HUES48 (cell line): ENCODE data around the gene C1QA.
"Not testable (repeated sequence)": the region's sequence is repeated elsewhere in the genome, so short reads cannot be mapped to it uniquely, and the experiment has no call there.

ENCODE experiments used
- H3K27ac ChIP-seq: one replicate; pipeline ENCODE4 v1.7.0; 2013; ENCODE audit warnings: low read depth, low read length, inconsistent platforms
- H3K27me3 ChIP-seq: 2 replicates; pipeline ENCODE4 v1.6.1; 2013; ENCODE audit warnings: mild to moderate bottlenecking, low read length; ENCODE audit not compliant: control insufficient read depth, insufficient read depth
- H3K36me3 ChIP-seq: 2 replicates; pipeline ENCODE4 v1.6.1; 2013; ENCODE audit warnings: low read length; ENCODE audit not compliant: control insufficient read depth, insufficient read depth
- H3K4me1 ChIP-seq: 2 replicates; pipeline ENCODE4 v1.6.1; 2013; ENCODE audit warnings: mild to moderate bottlenecking, low read length; ENCODE audit not compliant: control insufficient read depth, insufficient read depth
- H3K4me3 ChIP-seq: 2 replicates; pipeline ENCODE4 v1.5.1; 2013; ENCODE audit warnings: mild to moderate bottlenecking, low read depth, low read length
- H3K9ac ChIP-seq: 2 replicates; pipeline ENCODE4 v1.6.1; 2013; ENCODE audit warnings: mild to moderate bottlenecking, low read depth, low read length, moderate library complexity
- H3K9me3 ChIP-seq: 2 replicates; pipeline ENCODE4 v1.6.1; 2013; ENCODE audit warnings: low read length; ENCODE audit not compliant: control insufficient read depth, insufficient read depth

The C1QA gene

DNA sequence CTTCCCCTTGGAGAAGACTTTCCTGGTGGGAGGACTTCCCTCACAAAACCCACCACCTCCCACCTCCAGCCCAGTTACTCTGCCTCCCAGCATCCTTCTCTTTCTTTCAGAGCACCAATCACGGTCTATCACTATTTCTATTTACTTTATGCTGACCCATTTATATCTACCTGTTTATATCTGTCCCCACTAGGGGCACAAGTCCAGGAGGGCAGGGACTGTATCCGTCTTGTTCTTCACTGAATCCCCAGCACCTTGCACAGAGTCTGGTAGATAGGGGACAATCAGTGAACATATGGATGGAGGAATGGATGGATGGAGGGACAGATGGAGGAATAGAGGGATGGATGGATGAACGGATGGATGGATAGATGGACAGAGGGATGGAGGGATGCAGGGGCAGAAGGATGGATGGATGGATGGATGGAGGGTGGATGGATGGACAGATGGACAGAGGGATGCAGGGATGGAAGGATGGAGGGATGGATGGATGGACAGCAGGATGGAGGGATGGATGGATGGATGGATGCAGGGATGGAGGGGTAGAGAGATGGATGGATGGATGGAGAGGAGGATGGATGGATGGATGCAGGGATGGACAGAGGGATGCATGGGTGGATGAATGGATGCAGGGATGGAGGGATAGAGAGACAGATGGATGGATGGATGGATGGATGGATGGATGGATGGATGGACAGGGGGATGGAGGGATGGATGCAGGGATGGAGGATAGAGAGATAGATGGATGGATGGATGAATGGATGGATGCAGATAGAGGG, 22.1 kb downstream of the C1QA start:
- Histone ChIP-seq H3K9me3 (no peaks in the 10 kb centered on the region), H3K4me1 (no peaks in the 10 kb centered on the region), H3K27me3 (no peaks in the 10 kb centered on the region), H3K4me3 (no peak overlapping the region), H3K36me3 (no peaks in the 10 kb centered on the region), H3K27ac (no peak overlapping the region), H3K9ac (no peak overlapping the region)

DNA sequence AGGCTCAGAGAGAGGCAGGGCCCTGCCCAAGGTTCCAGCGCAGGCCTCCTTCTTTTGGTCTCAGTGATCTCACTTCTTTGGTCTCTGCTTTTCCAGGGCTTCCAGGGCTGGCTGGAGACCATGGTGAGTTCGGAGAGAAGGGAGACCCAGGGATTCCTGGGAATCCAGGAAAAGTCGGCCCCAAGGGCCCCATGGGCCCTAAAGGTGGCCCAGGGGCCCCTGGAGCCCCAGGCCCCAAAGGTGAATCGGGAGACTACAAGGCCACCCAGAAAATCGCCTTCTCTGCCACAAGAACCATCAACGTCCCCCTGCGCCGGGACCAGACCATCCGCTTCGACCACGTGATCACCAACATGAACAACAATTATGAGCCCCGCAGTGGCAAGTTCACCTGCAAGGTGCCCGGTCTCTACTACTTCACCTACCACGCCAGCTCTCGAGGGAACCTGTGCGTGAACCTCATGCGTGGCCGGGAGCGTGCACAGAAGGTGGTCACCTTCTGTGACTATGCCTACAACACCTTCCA, 24.4 kb downstream of the C1QA start:
- no peak overlapping the region for H3K27ac ChIP-seq
- no peaks in the 10 kb centered on the region for H3K36me3 ChIP-seq
- H3K9me3 ChIP-seq: no peaks in the 10 kb centered on the region
- no peak overlapping the region for H3K4me3 ChIP-seq
- no peaks in the 10 kb centered on the region for H3K27me3 ChIP-seq
- H3K9ac ChIP-seq: no peak overlapping the region
- H3K4me1 ChIP-seq: no peaks in the 10 kb centered on the region

DNA sequence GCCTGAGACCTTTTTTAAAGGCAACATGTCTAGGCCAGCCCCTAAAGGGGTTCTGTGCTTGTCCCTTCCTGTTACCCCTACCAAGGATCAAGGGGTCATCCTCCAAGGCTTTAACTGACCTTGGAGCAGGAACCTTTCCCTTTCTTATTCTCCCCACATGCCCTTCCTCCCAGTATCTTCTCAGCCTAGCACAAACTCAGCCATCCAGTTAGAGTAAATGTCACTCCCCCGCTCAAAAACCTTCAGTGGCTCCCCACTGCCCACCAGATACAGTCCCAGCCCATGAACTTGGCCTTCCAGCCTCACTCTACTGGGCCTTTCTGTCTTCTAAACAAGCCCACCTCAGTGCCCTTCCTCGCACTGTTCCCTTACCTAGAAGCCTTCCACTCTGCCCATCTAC, 25.5 kb downstream of the C1QA start:
- no peaks in the 10 kb centered on the region for H3K36me3 ChIP-seq
- no peaks in the 10 kb centered on the region for H3K9me3 ChIP-seq
- H3K27ac ChIP-seq: no peak overlapping the region
- H3K27me3 ChIP-seq: no peaks in the 10 kb centered on the region
- no peak overlapping the region for H3K4me3 ChIP-seq
- H3K9ac ChIP-seq: no peak overlapping the region
- H3K4me1 ChIP-seq: peaks cover 4% of the 10 kb centered on the region; the same call in 1 of the 2 replicates

DNA sequence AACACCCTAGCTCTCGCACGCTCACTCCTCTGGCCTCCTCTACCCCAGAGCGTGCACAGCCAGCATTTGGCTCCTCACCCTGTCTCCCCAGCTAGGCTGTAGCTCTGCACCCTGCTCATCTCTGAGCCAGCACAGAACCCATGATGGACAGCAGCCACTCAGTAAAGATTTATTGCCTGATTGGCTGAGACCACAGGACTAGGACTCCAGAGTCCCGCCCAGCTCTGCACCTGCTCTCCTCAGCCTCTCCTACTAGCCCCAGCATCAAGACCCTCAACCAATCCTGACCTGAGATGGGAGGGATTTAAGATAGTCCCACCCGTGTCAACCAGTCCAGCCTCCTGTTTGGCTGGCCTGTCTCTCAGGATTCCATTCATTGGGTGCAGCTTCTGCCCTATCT, 25.9 kb downstream of the C1QA start:
- no peaks in the 10 kb centered on the region for H3K36me3 ChIP-seq
- H3K4me1 ChIP-seq: peaks cover 4% of the 10 kb centered on the region; the same call in 1 of the 2 replicates
- no peak overlapping the region for H3K4me3 ChIP-seq
- H3K9ac ChIP-seq: no peak overlapping the region
- no peaks in the 10 kb centered on the region for H3K27me3 ChIP-seq
- H3K9me3 ChIP-seq: no peaks in the 10 kb centered on the region
- H3K27ac ChIP-seq: no peak overlapping the region

DNA sequence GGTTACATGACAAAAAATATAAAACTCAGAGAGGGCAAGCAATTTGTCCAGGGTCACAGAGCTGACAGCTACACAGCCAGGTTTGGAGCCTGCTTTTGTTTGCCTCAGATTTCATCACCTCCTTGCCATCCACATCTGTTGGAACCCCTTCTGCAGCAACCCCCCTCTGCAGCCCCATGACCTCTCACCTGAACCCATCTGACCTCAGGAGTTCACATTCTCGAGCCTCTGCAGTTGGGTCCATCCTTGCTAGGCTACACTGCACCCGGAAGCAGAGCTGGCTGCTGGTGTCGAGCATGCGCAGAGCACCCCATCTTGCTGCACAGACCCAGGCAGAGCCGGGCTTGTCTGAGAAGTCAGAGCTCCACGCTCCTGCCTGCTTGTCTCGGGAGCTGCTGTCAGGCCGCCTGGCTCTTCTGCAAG, 26.6 kb downstream of the C1QA start:
- Histone ChIP-seq H3K4me1 (peaks cover 4% of the 10 kb centered on the region; the same call in 1 of the 2 replicates), H3K9me3 (no peaks in the 10 kb centered on the region), H3K27me3 (no peaks in the 10 kb centered on the region), H3K9ac (no peak overlapping the region), H3K27ac (no peak overlapping the region), H3K36me3 (no peaks in the 10 kb centered on the region), H3K4me3 (no peak overlapping the region)

DNA sequence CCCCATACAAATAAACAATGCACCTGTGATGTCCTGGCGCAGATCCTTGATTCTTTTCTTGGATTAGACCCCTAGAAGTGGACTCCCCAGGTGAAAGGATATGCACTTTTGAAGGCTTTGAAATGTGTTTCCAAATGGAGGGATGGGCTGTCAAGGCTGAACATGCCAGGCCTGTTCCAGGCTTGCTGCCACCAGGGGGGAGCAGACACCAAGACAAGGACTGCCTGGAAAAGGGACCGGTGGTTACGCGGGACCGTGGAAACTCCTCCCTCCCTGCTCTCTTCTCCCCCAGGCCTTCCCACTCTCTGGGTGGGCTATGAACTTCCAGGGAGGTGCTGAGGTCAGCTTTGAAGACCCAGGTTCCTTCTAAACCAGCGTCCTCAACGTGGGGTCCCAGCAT, 29.3 kb downstream of the C1QA start:
- Histone ChIP-seq H3K4me3 (no peak overlapping the region), H3K27me3 (no peaks in the 10 kb centered on the region), H3K4me1 (peaks cover 4% of the 10 kb centered on the region; the same call in 1 of the 2 replicates), H3K27ac (no peak overlapping the region), H3K36me3 (no peaks in the 10 kb centered on the region), H3K9me3 (no peaks in the 10 kb centered on the region), H3K9ac (no peak overlapping the region)

DNA sequence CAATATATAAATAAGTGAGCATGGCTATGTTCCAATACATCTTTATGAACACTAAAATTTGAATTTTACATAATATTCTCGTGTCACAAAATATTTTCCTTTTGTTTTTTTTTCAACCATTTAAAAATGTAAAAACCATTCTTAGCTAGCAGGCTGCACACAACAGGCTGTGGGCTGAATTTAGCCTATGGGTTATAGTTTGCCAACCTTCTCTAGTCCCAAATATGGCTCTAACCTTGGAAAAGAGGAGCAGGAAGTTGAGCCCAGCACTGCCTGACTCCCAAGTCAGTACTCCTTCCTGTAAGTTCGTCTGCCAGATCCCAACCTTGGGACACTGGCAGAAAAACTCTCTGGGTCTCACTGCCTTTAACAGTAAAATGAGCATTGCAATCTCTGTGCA, 30.0 kb downstream of the C1QA start:
- Histone ChIP-seq H3K36me3 (no peaks in the 10 kb centered on the region), H3K27ac (no peak overlapping the region), H3K4me3 (no peak overlapping the region), H3K27me3 (no peaks in the 10 kb centered on the region), H3K4me1 (peaks cover 4% of the 10 kb centered on the region; the same call in 1 of the 2 replicates), H3K9ac (no peak overlapping the region), H3K9me3 (no peaks in the 10 kb centered on the region)

DNA sequence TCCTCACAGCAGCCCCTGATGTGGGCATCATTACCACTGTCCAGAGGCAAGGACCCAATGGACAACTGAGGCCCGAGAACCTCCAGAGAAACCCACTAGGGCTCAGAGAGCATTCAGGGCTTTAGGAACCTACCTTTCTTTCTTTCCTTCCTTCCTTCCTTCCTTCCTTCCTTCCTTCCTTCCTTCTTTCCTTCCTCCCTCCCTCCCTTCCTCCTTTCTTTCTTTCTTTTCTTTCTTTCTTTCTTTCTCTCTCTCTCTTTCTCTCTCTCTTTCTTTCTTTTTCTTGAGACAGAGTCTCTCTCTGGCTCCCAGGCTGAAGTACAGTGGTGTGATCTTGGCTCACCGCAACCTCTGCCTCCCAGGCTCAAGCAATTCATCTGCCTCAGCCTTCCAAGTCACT, 32.4 kb downstream of the C1QA start:
- H3K36me3 ChIP-seq, H3K4me3 ChIP-seq, H3K9me3 ChIP-seq, H3K27me3 ChIP-seq, H3K9ac ChIP-seq, H3K27ac ChIP-seq: not testable (repeated sequence)
- peaks cover 12% of the 10 kb centered on the region; the same call in 1 of the 2 replicates for H3K4me1 ChIP-seq

DNA sequence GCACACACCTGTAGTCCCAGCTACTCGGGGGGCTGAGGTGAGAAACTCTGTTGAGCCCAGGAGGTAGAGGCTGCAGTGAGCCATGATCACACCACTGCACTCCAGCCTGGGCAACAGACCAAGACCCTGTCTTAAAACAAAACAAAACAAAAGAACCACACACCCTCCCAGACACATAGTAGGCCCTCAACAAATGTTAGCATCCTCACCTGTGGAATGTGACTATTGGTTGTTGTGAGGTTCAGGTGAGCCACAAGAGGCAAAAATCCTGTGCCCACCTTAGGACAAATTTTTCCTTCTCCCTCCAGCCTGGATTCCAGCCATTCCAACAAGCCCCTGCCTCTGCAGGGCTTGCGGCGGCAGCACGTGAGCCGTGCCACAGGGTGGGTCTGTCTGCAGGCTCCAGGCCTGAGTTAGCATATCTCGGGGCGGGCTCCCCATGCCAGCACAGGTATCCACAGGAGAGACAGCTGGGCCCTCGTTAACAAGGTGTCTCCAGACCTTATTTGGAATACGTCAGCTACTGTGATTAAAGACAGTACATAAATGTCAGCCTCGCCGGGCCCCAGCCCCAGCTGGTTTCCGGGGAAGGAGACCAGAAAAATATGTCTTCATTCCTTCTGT, 34.0 kb downstream of the C1QA start:
- Histone ChIP-seq H3K36me3 (no peaks in the 10 kb centered on the region), H3K27ac (no peak overlapping the region), H3K4me1 (peaks cover 14% of the 10 kb centered on the region; the same call in 1 of the 2 replicates)

DNA sequence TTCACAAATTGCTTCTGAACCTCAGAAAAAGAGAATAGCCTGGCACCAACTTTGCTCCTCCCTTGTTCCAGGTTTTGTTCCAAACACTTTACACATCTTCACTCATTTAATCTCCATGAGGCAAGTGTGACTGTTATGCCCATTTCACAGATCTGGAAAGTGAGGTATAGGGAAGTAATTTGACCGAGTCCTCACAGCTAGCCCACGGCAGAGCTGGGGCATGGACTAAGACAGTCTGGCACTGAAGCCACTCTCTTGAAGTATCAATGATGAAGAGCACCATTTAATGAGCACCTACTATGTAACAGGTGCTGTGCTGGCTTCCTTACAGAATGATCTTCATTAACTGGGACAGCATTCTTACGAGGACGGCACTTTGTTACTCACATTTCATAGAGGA, 35.6 kb downstream of the C1QA start:
- H3K27ac ChIP-seq: no peak overlapping the region
- no peak overlapping the region for H3K4me3 ChIP-seq
- H3K9ac ChIP-seq: no peak overlapping the region
- no peaks in the 10 kb centered on the region for H3K9me3 ChIP-seq
- H3K27me3 ChIP-seq: no peaks in the 10 kb centered on the region
- no peaks in the 10 kb centered on the region for H3K36me3 ChIP-seq
- H3K4me1 ChIP-seq: peaks cover 11% of the 10 kb centered on the region; the same call in 1 of the 2 replicates

More for the DNA sequence above, 34.0 kb downstream of the C1QA start:
- Histone ChIP-seq H3K4me3 (no peak overlapping the region), H3K9ac (no peak overlapping the region), H3K27me3 (no peaks in the 10 kb centered on the region), H3K9me3 (no peaks in the 10 kb centered on the region)
